ENCODE results near the gene PRX.

GRCh38 chr19:40348125-40348913 lies 64.9 kb downstream of the PRX start, which contains the start of the genes C19orf47 and PLD3:
- TF ChIP-seq POLR2A (IDR thresholded peaks at IDR 0.05) (peak; percentile 86), CTCF (IDR thresholded peaks at IDR 0.05) (no peak), EP300 (IDR thresholded peaks at IDR 0.05) (no peak)
